Lower leg skin (tissue), 4 donors: ENCODE results near the gene MEIOB. TPM values are rescaled to one million over a fixed set of nuclear protein-coding genes. Genes with fewer than 3 reads are reported as not detected.

Experiments
- DNase-seq, 2 donors: peaks; one replicate each; pipeline ENCODE4 v3.0.0-alpha.2; 2019; ENCODE audit warnings: low spot score in 2 of 2
- H3K4me3 ChIP-seq: fragments of 200-600 bp; sonication (generic); 2 replicates; pipeline ENCODE4 v1.5.1; 2017; ENCODE audit warnings: mild to moderate bottlenecking, low read depth; ENCODE audit not compliant: poor library complexity, severe bottlenecking
- POLR2A ChIP-seq, 2 donors: fragments of 450-650 bp; IDR thresholded peaks; one replicate each; pipeline ENCODE4 v1.6.1; 2016 to 2017; ENCODE audit warnings: antibody characterized with exemption in 2 of 2, mild to moderate bottlenecking in 1 of 2, moderate library complexity in 1 of 2
- WGBS, 2 donors: methylation state at CpG; one replicate each; pipeline ENCODE4 v1.1.5; 2018; 5-methylcytosine and 5-hydroxymethylcytosine counted together
- intact Hi-C: fragments of 100-400 bp; cut with DNase I; formaldehyde crosslinking; loops from one replicate; pipeline ENCODE4 v1.15.0; 2023; ENCODE audit warnings: low total_unique reads
- total RNA-seq, 4 donors: library from RNA; depleted of rRNA; stranded (reverse); fragments of >200 nt; gene quantifications; one replicate each; pipeline ENCODE4 v1.1.0, GENCODE V29; 2016
- TF ChIP-seq, protein P1 (sequence below), 3 donors: fragments of 450-650 bp; IDR thresholded peaks; one replicate each; pipeline ENCODE4 v1.5.1; 2016; ENCODE audit warnings: antibody characterized with exemption in 3 of 3, mild to moderate bottlenecking in 3 of 3, moderate library complexity in 2 of 3

Gene MEIOB
- total RNA-seq, 4 donors from 2014 or later, result 0.42 TPM; not detected in 3

DNA sequence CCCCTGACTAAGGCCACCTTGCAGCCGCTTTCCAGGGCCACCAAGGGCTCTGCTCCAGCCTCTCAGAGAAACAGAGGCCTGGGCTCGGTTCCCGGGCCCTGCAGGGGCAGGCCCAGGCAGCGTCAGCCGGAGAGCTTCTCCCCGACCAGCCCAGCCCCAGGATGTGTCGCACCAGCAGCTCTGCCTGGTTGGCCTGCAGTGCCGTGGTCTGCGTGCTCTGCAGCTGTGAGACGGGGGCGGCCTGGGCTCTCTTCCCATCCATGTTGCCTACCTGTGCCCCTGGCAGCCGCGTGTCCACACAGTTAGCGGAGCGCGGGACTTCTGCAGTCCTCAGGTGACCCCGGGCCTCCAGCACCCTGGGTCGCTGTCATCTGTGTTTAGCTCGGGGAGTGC, 83.3 kb downstream of the MEIOB start:
- TF ChIP-seq, protein P1, sequence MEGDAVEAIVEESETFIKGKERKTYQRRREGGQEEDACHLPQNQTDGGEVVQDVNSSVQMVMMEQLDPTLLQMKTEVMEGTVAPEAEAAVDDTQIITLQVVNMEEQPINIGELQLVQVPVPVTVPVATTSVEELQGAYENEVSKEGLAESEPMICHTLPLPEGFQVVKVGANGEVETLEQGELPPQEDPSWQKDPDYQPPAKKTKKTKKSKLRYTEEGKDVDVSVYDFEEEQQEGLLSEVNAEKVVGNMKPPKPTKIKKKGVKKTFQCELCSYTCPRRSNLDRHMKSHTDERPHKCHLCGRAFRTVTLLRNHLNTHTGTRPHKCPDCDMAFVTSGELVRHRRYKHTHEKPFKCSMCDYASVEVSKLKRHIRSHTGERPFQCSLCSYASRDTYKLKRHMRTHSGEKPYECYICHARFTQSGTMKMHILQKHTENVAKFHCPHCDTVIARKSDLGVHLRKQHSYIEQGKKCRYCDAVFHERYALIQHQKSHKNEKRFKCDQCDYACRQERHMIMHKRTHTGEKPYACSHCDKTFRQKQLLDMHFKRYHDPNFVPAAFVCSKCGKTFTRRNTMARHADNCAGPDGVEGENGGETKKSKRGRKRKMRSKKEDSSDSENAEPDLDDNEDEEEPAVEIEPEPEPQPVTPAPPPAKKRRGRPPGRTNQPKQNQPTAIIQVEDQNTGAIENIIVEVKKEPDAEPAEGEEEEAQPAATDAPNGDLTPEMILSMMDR (IDR thresholded peaks at IDR 0.05), result no peak
- TF ChIP-seq POLR2A (IDR thresholded peaks at IDR 0.05), result no peak
- DNase-seq, result no peak
- H3K4me3 ChIP-seq, result no peak overlapping the region
- WGBS, 2 donors, result 28 to 58% methylated on average over 12 to 17 of the region's 19 CpGs
- intact Hi-C loops, result no loop called here

DNA sequence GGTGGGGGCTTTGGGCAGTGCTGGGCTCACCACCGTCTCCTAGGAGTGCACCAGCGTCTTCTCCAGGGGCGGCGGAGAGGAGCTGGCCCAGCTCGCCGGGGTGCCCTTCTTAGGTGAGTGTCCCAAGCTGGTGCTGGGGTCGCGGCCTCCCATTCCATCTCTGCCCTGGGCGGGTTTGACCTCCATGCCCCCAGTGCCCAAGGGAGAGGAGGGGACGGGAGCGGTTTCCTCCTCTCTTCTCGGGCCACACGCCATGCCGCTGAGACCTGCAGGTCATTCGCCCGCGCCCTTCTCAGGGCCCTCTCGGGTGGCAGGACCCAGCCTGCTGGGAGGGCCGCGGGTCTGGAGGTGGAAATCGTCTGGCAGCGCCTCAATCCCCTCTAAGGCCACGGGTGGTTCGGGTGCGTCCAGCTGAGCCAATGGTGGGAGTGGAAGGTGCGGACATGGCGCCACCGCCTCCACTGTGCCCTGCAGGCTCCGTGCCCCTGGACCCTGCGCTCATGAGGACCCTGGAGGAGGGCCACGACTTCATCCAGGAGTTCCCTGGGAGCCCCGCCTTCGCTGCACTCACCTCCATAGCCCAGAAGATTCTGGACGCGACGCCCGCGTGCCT, 83.8 kb downstream of the MEIOB start:
- TF ChIP-seq POLR2A (IDR thresholded peaks at IDR 0.05), result no peak
- TF ChIP-seq, protein P1 (IDR thresholded peaks at IDR 0.05), result no peak
- no peak overlapping the region for H3K4me3 ChIP-seq
- WGBS, 2 donors, result 70 to 80% methylated on average over 28 to 32 of the region's 38 CpGs
- DNase-seq, result peak in 1 of 2 donors; percentile 85
- intact Hi-C loops, result no loop called here

DNA sequence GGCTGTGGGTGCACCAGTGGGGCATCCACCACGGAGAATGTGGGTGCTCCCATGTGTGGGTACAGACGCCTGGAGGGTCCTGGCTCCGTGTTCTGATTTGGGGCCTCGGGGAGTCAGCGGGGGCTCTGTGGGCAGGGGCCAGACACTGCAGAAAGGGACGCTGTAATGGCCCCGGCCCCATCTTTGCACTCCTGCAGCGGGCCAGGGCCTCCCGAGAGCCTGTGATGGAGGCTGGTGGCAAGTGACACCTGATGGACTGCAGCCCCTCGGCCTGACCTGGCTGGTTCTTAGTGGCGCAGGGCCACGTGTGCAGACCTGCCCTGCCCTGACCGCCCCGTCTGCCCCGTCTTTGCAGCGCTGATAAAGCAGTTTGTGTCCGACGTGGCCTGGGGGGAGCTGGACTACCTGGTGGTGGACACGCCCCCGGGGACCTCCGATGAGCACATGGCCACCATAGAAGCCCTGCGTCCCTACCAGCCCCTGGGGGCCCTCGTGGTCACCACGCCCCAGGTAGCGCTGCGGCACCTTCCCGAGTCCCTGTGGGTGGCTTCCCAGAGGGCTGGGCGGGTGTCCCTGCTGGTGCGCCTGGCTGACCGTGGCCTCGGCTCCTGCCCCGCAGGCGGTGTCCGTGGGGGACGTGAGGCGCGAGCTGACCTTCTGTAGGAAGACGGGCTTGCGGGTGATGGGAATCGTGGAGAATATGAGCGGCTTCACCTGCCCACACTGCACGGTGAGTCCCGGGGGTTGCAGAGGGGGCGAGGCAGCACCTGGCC, 84.5 kb downstream of the MEIOB start:
- no peak for TF ChIP-seq POLR2A (IDR thresholded peaks at IDR 0.05)
- TF ChIP-seq, protein P1 (IDR thresholded peaks at IDR 0.05), result no peak
- WGBS, 2 donors, result 88 to 91% methylated on average over 26 to 32 of the region's 44 CpGs
- intact Hi-C loops, result no loop called here
- H3K4me3 ChIP-seq, result no peak overlapping the region
- DNase-seq, result no peak

DNA sequence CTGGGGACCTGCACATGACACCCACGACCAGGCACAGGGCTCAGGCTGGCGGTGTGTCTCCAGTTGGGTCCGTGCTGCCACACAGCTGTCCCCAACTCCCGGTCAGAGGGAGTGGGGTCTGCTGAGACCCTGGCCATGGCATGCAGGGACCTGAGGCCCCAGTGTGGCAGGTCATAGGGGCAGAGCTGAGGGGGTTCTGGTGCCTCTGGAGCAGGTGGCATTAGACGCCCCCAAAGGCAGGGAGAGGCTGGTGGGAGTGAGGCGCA, 85.0 kb downstream of the MEIOB start:
- intact Hi-C loops, result no loop called here
- no peak for TF ChIP-seq POLR2A (IDR thresholded peaks at IDR 0.05)
- TF ChIP-seq, protein P1 (IDR thresholded peaks at IDR 0.05), result no peak
- DNase-seq, result no peak
- WGBS, 2 donors, result 83 to 94% methylated on average over 2 to 4 of the region's 6 CpGs
- no peak overlapping the region for H3K4me3 ChIP-seq

DNA sequence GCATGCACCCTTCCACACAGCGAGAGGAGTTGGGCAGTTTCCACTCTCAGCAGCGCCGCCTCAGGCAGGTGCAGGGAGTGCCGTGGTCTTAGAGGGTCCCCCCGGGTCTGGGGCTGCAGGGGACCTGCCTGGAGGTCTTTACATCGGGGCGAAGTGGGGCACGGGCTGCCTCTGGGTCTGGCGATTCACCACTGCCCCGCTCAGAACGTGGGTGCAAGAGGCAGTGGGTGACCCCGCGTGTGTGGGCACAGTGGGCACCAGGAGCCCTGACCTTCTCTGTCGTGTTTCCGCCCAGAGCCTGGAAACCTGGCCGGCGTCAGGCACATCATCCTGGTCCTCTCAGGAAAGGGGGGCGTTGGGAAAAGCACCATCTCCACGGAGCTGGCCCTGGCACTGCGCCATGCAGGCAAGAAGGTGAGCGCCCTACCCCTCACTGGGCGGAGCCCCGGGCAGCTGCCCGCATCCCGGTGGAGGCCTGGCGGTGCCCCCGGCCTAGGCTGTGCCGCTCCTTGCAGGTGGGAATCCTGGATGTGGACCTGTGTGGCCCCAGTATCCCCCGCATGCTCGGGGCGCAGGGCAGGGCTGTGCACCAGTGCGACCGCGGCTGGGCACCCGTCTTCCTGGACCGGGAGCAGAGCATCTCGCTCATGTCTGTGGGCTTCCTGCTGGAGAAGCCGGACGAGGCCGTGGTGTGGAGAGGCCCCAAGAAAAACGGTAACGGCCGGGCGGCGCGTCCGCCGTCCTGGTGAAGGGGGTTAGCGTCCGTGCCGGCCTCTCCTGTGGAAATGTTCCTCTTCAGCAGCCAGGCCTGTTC, 85.5 kb downstream of the MEIOB start:
- TF ChIP-seq, protein P1 (IDR thresholded peaks at IDR 0.05), result no peak
- TF ChIP-seq POLR2A (IDR thresholded peaks at IDR 0.05), result no peak
- H3K4me3 ChIP-seq, result no peak overlapping the region
- DNase-seq, result peak in 1 of 2 donors; percentile 80
- intact Hi-C loops, result no loop called here
- 87 to 89% methylated on average over 29 to 38 of the region's 51 CpGs for WGBS, 2 donors
